CD4-positive, alpha-beta T cell (primary cell): Measurements from ENCODE around the gene CAPN15. TPM values are rescaled to one million over a fixed set of nuclear protein-coding genes. Genes with fewer than 3 reads are reported as not detected.

Experiments
- ATAC-seq: fragments of 200-7000 bp; cut with Tn5 transposase; one replicate; pipeline ENCODE4 v1.10.0; 2022; ENCODE audit warnings: mild to moderate bottlenecking; ENCODE audit not compliant: poor library complexity
- CTCF ChIA-PET: fragments of 350-600 bp; sonication (Branson Sonifier 250); formaldehyde crosslinking; loops from one replicate; lab custom pipeline; 2021; ENCODE audit warnings: antibody characterized with exemption, inconsistent platforms; lab: Charles Lee
- POLR2A ChIA-PET: fragments of 350-600 bp; sonication (Branson Sonifier 250); formaldehyde crosslinking; loops from one replicate; lab custom pipeline; 2021; ENCODE audit warnings: antibody characterized with exemption, inconsistent platforms; lab: Charles Lee
- DNase-seq, 14 experiments: peaks; one replicate each; pipeline ENCODE4 v3.0.0-alpha.2; 2013 to 2020; ENCODE audit warnings: mixed read lengths in 2 of 14
- H3K27ac ChIP-seq, 2 donors: one replicate each; pipeline versions ENCODE4 v1.5.1 to v1.7.0; 2013; ENCODE audit warnings: low read length in 2 of 2, low read depth in 1 of 2, mild to moderate bottlenecking in 1 of 2
- H3K27me3 ChIP-seq, 2 experiments: 1 replicate in 1 of 2; 2 replicates in 1 of 2; pipeline versions ENCODE4 v1.6.1 to v1.7.0; 2013; ENCODE audit warnings: low read length in 2 of 2, control low read depth in 1 of 2, mild to moderate bottlenecking in 1 of 2, moderate library complexity in 1 of 2; ENCODE audit not compliant: insufficient read depth in 2 of 2, control insufficient read depth in 1 of 2
- H3K36me3 ChIP-seq: one replicate; pipeline ENCODE4 v1.6.1; 2013; ENCODE audit warnings: low read length, control low read depth; ENCODE audit not compliant: insufficient read depth
- H3K4me1 ChIP-seq: one replicate; pipeline ENCODE4 v1.6.1; 2013; ENCODE audit warnings: low read length, control low read depth; ENCODE audit not compliant: insufficient read depth
- H3K4me3 ChIP-seq: one replicate; pipeline ENCODE4 v1.5.1; 2013; ENCODE audit warnings: mild to moderate bottlenecking, low read length, moderate library complexity
- H3K9me3 ChIP-seq, 2 experiments: 1 replicate in 1 of 2; 2 replicates in 1 of 2; pipeline versions ENCODE4 v1.6.1 to v1.7.0; 2013; ENCODE audit warnings: low read length in 2 of 2, mild to moderate bottlenecking in 2 of 2, control low read depth in 1 of 2, moderate library complexity in 1 of 2; ENCODE audit not compliant: control insufficient read depth in 1 of 2, insufficient read depth in 1 of 2
- H3K27ac Mint-ChIP-seq: one replicate; pipeline ENCODE4 v1.8.0; 2020; ENCODE audit warnings: mixed read lengths
- H3K27me3 Mint-ChIP-seq: one replicate; pipeline ENCODE4 v1.8.0; 2021; ENCODE audit warnings: mixed read lengths
- H3K36me3 Mint-ChIP-seq: one replicate; pipeline ENCODE4 v1.8.0; 2021; ENCODE audit warnings: low read depth, mixed read lengths
- H3K4me1 Mint-ChIP-seq: one replicate; pipeline ENCODE4 v1.8.0; 2021; ENCODE audit warnings: low read depth, mixed read lengths
- H3K4me3 Mint-ChIP-seq: one replicate; pipeline ENCODE4 v1.8.0; 2020; ENCODE audit warnings: mild to moderate bottlenecking, mixed read lengths
- H3K9me3 Mint-ChIP-seq: one replicate; pipeline ENCODE4 v1.8.0; 2020; ENCODE audit warnings: mixed read lengths
- intact Hi-C, 2 experiments: fragments of 100-400 bp; cut with DNase I in 1 of 2; cut with micrococcal nuclease in 1 of 2; formaldehyde crosslinking; loops; one replicate each; pipeline versions ENCODE4 v1.15.1 to v1.9.0; 2023 to 2025; cut with DNase I, micrococcal nuclease
- total RNA-seq, 174 experiments: library from RNA in 2 of 174; stranded (reverse) in 2 of 174; gene quantifications; one replicate each; pipeline ENCODE4 v1.2.3 and lab custom pipeline; 2021 to 2026
- TF ChIP-seq, protein P1 (sequence below): fragments of 200-600 bp; IDR thresholded peaks from one replicate; pipeline ENCODE4 v1.8.0; 2022; ENCODE audit warnings: antibody characterized with exemption, mild to moderate bottlenecking

Gene CAPN15
- total RNA-seq, 2 experiments from 2014 or later = 35.5 to 36.9 TPM

DNA sequence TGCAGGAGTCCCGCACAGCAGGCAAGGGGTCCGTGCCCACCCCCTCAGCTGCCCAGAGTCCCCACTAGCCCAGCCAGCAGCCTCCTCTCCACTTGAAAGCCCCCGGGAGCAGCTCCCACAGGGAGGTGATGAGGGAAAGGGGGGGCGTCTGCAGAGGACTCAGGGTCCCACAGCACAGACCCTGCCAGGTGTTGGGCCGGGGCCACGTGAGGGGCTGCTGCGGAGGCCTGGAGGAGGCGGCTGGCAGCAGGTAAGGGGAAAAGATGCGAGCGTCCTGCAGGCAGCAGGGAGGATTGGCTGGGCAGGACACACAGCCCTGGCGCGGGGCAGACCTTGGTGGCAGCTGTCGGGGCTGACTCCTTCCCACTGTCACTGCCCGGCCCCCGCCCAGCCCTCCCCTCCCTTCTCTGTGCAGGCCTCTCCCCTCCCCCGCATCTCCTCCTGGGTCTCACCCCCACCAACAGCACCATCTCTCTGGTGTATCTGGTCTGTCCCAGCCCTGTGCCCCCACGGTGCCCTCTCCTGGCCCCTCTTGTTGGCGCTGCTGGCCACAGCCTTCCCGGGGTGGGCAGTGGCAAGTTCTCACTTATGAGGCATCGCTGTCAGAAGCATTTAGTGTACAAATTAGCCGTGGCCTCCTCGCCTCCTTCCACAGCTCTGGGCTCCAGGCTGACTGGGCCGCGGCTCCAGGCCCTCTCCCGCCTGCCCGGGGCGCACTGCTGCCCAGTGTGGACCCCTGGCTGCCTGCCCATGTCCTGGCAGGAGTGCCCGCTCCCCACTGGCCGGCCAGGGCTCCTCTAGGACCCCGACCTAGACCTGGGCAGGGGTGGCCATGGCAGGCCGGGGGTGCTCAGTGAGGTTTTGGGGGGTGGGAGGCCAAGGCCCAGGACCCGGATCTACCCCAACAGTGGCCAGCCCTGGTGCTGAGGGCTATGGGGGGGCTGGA, 28.3 kb downstream of the CAPN15 start:
- TF ChIP-seq, protein P1, sequence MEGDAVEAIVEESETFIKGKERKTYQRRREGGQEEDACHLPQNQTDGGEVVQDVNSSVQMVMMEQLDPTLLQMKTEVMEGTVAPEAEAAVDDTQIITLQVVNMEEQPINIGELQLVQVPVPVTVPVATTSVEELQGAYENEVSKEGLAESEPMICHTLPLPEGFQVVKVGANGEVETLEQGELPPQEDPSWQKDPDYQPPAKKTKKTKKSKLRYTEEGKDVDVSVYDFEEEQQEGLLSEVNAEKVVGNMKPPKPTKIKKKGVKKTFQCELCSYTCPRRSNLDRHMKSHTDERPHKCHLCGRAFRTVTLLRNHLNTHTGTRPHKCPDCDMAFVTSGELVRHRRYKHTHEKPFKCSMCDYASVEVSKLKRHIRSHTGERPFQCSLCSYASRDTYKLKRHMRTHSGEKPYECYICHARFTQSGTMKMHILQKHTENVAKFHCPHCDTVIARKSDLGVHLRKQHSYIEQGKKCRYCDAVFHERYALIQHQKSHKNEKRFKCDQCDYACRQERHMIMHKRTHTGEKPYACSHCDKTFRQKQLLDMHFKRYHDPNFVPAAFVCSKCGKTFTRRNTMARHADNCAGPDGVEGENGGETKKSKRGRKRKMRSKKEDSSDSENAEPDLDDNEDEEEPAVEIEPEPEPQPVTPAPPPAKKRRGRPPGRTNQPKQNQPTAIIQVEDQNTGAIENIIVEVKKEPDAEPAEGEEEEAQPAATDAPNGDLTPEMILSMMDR = no peak
- Mint-ChIP-seq H3K36me3 (no peaks in the 10 kb centered on the region), H3K27me3 (peaks cover 6% of the 10 kb centered on the region), H3K9me3 (no peaks in the 10 kb centered on the region), H3K4me1 (no peaks in the 10 kb centered on the region), H3K4me3 (no peak overlapping the region), H3K27ac (no peak overlapping the region)
- Histone ChIP-seq H3K36me3 (peaks cover 18% of the 10 kb centered on the region), H3K27me3 (peaks cover 11 to 16% of the 10 kb centered on the region in 2 experiments), H3K9me3 (peaks cover 0 to 12% of the 10 kb centered on the region in 2 experiments), H3K4me3 (no peak overlapping the region), H3K27ac (no peak overlapping the region), H3K4me1 (peaks cover 4% of the 10 kb centered on the region)
- ATAC-seq = no peak
- CTCF ChIA-PET = no interaction called here
- POLR2A ChIA-PET = no interaction called here
- intact Hi-C loops = no loop called here
- no peak for DNase-seq

DNA sequence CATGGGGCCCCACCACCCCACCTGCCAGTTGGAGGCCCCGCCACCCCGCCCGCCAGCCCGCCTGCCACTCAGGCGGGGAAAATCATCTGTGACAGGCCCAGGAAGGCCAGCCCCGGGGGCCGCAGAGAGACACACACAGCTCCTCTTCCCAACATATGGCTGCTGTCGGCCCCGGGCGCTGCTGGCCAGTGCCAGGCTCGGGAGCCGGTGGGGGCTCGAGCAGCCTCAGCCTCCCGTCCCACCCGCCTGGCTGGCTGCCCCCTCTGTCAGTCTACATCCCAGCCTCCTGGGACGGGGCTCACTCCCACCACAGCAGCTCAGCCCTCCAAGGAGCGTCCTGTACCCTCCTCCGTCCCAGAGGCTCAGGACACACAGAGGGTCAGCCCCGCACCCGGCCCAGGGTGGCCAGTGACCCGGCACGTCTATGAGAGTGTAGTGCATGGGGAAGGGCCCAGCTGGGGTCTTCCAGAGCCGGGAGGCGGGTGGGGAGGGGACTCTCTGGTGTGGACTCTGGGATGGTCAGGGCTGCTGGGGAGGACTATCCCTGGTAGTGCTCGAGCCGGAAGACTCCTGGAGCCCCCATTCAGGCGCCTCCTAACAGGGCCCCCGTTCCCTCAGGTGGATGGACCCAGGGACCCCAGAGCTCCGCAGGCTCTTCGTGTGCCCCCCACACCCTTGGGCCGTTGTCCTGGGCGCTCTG, 29.1 kb downstream of the CAPN15 start:
- Mint-ChIP-seq H3K4me3 (no peak overlapping the region), H3K36me3 (no peaks in the 10 kb centered on the region), H3K9me3 (no peaks in the 10 kb centered on the region), H3K27me3 (peaks cover 6% of the 10 kb centered on the region), H3K27ac (no peak overlapping the region), H3K4me1 (no peaks in the 10 kb centered on the region)
- peaks cover 0 to 20% of the 10 kb centered on the region in 2 experiments for H3K9me3 ChIP-seq
- DNase-seq (no peak), ATAC-seq (no peak)
- ChIA-PET CTCF (no interaction called here), POLR2A (no interaction called here)
- TF ChIP-seq, protein P1 = no peak
- intact Hi-C loops = no loop called here
- H3K4me3 ChIP-seq = no peak overlapping the region
- no peak overlapping the region for H3K27ac ChIP-seq
- peaks cover 12% of the 10 kb centered on the region for H3K36me3 ChIP-seq
- peaks cover 17 to 24% of the 10 kb centered on the region in 2 experiments for H3K27me3 ChIP-seq
- peaks cover 4% of the 10 kb centered on the region for H3K4me1 ChIP-seq

DNA sequence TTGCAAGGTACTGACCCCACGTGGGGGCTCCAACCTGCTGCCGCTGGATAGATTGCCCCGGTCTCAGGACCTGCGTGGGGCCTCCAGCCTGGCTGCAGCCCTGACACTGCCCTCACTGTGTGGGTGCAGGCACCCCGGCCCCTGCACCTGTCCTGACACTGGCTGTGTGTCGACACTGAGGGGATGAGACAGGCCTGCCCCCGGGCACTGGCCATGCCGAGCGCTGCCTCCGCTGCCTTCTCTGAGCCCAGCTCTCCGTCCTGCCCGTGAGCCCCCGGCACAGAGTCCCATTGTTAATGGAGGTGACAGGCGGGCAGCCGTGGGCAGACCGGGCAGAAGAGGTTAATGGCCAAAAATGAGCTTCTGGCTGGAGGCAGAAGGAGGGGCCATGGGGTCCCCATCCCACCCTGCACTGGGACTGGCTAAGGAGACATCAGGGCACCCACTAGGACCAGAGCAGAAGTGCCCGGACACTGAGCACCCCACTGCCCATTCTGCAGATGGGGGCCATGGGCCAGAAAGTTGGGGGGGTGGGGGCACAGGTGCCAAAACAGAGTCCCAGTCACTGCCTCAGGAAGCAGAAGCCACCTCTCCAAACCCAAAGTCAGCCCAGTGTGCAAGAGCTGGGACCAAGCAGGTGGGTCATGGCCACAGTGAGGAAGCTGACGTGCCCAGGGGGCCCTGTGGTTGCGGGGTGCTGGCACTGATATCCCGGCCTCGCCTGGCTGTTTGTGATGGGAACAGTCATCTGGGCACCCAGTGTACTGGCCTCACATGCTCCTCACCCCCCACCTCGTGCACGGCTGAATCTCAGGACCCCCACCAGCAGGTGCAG, 30.2 kb downstream of the CAPN15 start:
- peaks cover 4% of the 10 kb centered on the region for H3K4me1 Mint-ChIP-seq

More for the DNA sequence above, 30.2 kb downstream of the CAPN15 start:
- peaks cover 5% of the 10 kb centered on the region for H3K36me3 ChIP-seq
- POLR2A ChIA-PET = no interaction called here
- peaks cover 4% of the 10 kb centered on the region for H3K4me1 ChIP-seq
- H3K4me3 ChIP-seq = no peak overlapping the region
- intact Hi-C loops = no loop called here
- H3K27ac Mint-ChIP-seq = no peak overlapping the region
- ATAC-seq (no peak), DNase-seq (no peak)
- H3K4me3 Mint-ChIP-seq = no peak overlapping the region
- H3K9me3 ChIP-seq = peaks cover 0 to 23% of the 10 kb centered on the region in 2 experiments
- no peaks in the 10 kb centered on the region for H3K9me3 Mint-ChIP-seq
- peaks cover 6% of the 10 kb centered on the region for H3K27me3 Mint-ChIP-seq
- H3K36me3 Mint-ChIP-seq = no peaks in the 10 kb centered on the region
- CTCF ChIA-PET = no interaction called here
- H3K27me3 ChIP-seq = peaks cover 17 to 24% of the 10 kb centered on the region in 2 experiments
- TF ChIP-seq, protein P1 = no peak
- H3K27ac ChIP-seq = no peak overlapping the region
